ENCODE results near the gene LEMD2.

The LEMD2 gene

DNA sequence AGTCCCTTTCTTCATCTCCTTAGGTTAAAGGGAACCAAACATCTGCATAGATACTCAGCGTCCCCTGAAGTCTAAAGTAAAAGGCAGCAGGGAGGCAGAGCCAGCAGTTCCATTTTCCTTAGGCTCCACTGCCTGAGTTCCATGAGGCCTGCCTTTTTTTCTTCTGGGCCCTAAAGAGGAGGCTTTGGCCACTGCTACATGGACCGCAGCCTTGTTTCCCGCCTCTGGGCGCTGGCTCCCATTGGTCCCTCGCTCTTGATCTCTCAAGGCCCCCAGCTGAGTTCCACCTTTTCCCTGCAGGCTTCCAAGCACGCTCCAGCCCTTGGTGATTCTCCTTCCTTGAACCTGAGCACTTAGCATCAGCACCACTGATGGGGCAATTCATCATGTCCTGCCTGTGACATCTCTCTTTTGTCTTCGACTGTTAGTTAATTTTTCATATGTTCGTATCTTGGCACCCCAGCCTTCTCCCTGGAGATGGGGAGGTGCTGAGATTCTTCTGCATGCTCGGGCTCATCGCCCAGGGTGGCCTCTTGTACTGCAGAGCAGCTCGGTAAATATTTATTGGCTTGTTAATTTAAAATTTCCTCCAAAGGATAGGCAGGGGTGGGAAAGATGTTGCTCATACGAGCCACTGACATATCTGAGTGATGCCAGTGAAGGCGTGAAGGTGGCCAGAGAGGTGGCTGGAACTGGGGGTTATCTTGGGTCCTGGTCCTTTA is 11.5 kb upstream of the LEMD2 start:
- H3K36me3 ChIP-seq (ENCODE audit: control insufficient read depth, insufficient read depth, low read length), result no peaks in the 10 kb centered on the region
- TF ChIP-seq, protein P1, sequence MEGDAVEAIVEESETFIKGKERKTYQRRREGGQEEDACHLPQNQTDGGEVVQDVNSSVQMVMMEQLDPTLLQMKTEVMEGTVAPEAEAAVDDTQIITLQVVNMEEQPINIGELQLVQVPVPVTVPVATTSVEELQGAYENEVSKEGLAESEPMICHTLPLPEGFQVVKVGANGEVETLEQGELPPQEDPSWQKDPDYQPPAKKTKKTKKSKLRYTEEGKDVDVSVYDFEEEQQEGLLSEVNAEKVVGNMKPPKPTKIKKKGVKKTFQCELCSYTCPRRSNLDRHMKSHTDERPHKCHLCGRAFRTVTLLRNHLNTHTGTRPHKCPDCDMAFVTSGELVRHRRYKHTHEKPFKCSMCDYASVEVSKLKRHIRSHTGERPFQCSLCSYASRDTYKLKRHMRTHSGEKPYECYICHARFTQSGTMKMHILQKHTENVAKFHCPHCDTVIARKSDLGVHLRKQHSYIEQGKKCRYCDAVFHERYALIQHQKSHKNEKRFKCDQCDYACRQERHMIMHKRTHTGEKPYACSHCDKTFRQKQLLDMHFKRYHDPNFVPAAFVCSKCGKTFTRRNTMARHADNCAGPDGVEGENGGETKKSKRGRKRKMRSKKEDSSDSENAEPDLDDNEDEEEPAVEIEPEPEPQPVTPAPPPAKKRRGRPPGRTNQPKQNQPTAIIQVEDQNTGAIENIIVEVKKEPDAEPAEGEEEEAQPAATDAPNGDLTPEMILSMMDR (IDR thresholded peaks at IDR 0.05; ENCODE audit: insufficient read depth, low read length, poor library complexity, severe bottlenecking), result no peak
- no peak overlapping the region for H3K4me3 ChIP-seq (replicated peaks; ENCODE audit: low read depth, low read length)
- H3K27me3 ChIP-seq (replicated peaks; ENCODE audit: control insufficient read depth, insufficient read depth, low read length), result no peaks in the 10 kb centered on the region; the same call in none of the 2 replicates
- no peak for DNase-seq (ENCODE audit: extremely low read depth, insufficient read length)

DNA sequence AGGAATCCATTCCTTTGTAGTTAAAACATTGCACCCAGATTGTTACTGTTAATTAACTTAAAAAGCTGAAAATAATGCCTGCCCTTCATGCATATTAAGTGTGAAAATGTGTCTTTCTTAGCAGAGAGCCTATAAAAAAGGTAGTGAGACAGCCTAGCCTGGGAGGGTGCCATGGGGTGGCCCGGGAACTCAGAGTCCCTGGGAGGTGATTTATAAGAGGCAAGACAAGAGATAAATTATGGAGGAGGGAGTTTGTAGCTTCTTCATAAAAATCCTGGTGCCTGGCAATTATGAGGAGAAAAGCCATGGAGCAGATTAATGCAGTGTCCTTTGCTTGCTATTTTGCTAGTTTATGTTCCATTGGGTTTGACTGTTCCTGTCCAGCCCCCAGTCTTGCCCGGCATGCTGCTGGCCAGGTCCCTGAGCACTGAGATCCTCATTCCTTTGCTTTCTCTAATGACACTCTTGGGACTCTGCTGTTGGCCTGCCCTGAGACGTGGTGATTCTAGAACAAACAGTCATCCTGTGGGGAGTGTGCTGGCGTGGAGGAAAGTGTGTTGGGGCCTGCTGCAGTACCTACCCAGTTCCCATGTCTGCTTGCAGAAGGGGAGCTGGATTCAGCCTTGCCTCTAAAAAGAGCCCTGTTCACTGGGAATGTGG is 10.7 kb upstream of the LEMD2 start:
- Histone ChIP-seq H3K27me3 (replicated peaks; ENCODE audit: control insufficient read depth, insufficient read depth, low read length) (no peaks in the 10 kb centered on the region; the same call in none of the 2 replicates), H3K36me3 (ENCODE audit: control insufficient read depth, insufficient read depth, low read length) (no peaks in the 10 kb centered on the region), H3K4me3 (replicated peaks; ENCODE audit: low read depth, low read length) (no peak overlapping the region)
- DNase-seq (ENCODE audit: extremely low read depth, insufficient read length), result no peak
- TF ChIP-seq, protein P1 (IDR thresholded peaks at IDR 0.05; ENCODE audit: insufficient read depth, low read length, poor library complexity, severe bottlenecking), result no peak

- H3K36me3 ChIP-seq (ENCODE audit: control insufficient read depth, insufficient read depth, low read length), result no peaks in the 10 kb centered on the region
- H3K4me3 ChIP-seq (replicated peaks; ENCODE audit: low read depth, low read length), result no peak overlapping the region
- no peaks in the 10 kb centered on the region; the same call in none of the 2 replicates for H3K27me3 ChIP-seq (replicated peaks; ENCODE audit: control insufficient read depth, insufficient read depth, low read length)
- DNase-seq (ENCODE audit: extremely low read depth, insufficient read length), result no peak
- TF ChIP-seq, protein P1 (IDR thresholded peaks at IDR 0.05; ENCODE audit: insufficient read depth, low read length, poor library complexity, severe bottlenecking), result no peak
Observed at GRCh38 chr6:33798343-33798848, 9.5 kb upstream of the LEMD2 start.

GRCh38 chr6:33797626-33798342 is 8.9 kb upstream of the LEMD2 start:
- no peaks in the 10 kb centered on the region; the same call in none of the 2 replicates for H3K27me3 ChIP-seq (replicated peaks; ENCODE audit: control insufficient read depth, insufficient read depth, low read length)
- TF ChIP-seq, protein P1 (IDR thresholded peaks at IDR 0.05; ENCODE audit: insufficient read depth, low read length, poor library complexity, severe bottlenecking), result no peak

DNA sequence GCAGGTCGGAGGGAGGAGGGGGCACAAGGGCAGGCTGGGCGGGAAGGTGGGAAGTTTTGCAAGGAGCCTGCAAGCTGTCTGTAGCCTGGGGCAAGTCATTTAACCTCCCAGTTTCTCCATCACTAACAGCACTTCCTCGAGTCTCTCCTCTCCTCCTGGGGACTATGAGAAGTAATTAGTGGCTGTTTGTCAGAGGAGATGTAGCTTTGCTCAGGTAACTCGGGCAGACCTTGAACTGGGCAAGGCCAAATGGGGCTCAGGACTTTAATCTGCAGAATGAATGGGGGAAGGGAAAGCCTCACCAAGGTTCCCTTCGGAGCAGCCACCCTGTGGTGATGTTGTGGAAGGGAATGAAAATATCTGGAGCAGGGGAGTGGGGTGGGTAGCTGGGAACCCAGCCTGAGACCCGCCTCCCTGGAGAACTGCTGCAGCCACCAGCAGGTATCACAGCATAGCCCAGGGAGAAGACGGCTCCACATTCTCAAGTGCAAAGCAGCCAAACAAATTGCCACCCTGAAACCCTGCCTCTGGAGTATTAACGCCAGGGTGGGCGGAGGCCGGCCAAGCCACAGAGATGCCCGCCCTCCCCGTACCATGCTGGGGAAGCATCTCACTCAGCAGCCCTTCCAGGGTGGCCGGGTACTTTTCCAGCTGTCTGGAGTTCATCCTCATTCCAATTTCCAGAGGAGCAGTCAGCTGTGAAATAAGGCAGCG is 6.1 kb upstream of the LEMD2 start:
- TF ChIP-seq, protein P1 (IDR thresholded peaks at IDR 0.05; ENCODE audit: insufficient read depth, low read length, poor library complexity, severe bottlenecking), result no peak
- Histone ChIP-seq H3K4me3 (replicated peaks; ENCODE audit: low read depth, low read length) (no peak overlapping the region), H3K36me3 (ENCODE audit: control insufficient read depth, insufficient read depth, low read length) (no peaks in the 10 kb centered on the region), H3K27me3 (replicated peaks; ENCODE audit: control insufficient read depth, insufficient read depth, low read length) (no peaks in the 10 kb centered on the region; the same call in none of the 2 replicates)
- no peak for DNase-seq (ENCODE audit: extremely low read depth, insufficient read length)

More at GRCh38 chr6:33797626-33798342, 8.9 kb upstream of the LEMD2 start:
- no peaks in the 10 kb centered on the region for H3K36me3 ChIP-seq (ENCODE audit: control insufficient read depth, insufficient read depth, low read length)
- H3K4me3 ChIP-seq (replicated peaks; ENCODE audit: low read depth, low read length), result no peak overlapping the region
- no peak for DNase-seq (ENCODE audit: extremely low read depth, insufficient read length)

Measured in GM06990 (cell line).